ENCODE data around the gene OR2M5. TPM values are rescaled to one million over a fixed set of nuclear protein-coding genes. Genes with fewer than 3 reads are reported as not detected.

OR2M5 gene
- total and polyA plus RNA-seq, 2 donors (not counting 3 experiments of a cell fraction or from before 2014, with no cell fraction given), result not detected

GRCh38 chr1:248140846-248141245 lies 4.1 kb upstream of the OR2M5 start:
- CTCF ChIA-PET, result no interaction called here
- Histone ChIP-seq H3K9me1 (replicated peaks; ENCODE audit: control insufficient read depth, extremely low read depth, insufficient read depth, low read length) (no peaks in the 10 kb centered on the region), H3K9me3 (replicated peaks; ENCODE audit: control insufficient read depth, insufficient read depth, low read length) (peaks cover 3% of the 10 kb centered on the region), H3K36me3 (ENCODE audit: control insufficient read depth in 2 of 2, extremely low read depth in 1 of 2, insufficient read depth in 2 of 2, low read length in 2 of 2) (no peaks in the 10 kb centered on the region), H2AFZ (ENCODE audit: low read depth, low read length) (no peak overlapping the region), H4K20me1 (replicated peaks; ENCODE audit: control insufficient read depth, extremely low read depth, insufficient read depth, low read length) (no peaks in the 10 kb centered on the region), H3K79me2 (ENCODE audit: control insufficient read depth, insufficient read depth, low read length) (no peaks in the 10 kb centered on the region), H3K27me3 (ENCODE audit: control insufficient read depth in 2 of 2, insufficient read depth in 2 of 2, low read length in 2 of 2) (no peaks in the 10 kb centered on the region), H3K4me3 (replicated peaks in 1 of 3; ENCODE audit: insufficient read depth in 1 of 3, low read depth in 1 of 3, low read length in 3 of 3) (no peak overlapping the region), H3K27ac (ENCODE audit: insufficient read depth, low read depth, low read length) (no peak overlapping the region), H3K4me1 (ENCODE audit: control insufficient read depth, extremely low read depth, insufficient read depth, low read length) (no peaks in the 10 kb centered on the region), H3K9ac (replicated peaks; ENCODE audit: extremely low read depth, insufficient read depth, low read length) (no peak overlapping the region), H3K4me2 (ENCODE audit: insufficient read depth, low read length) (no peak overlapping the region)
- no TSS peak for BruUV-seq (replicated peaks)
- intact Hi-C loops (cut with micrococcal nuclease) (no loop called here), dilution Hi-C loops (cut with MboI; ENCODE audit: extremely low pct_ligation_motif_present, low sequenced_read_pairs) (no loop called here)
- POLR2A ChIA-PET, result no interaction called here
- no peak for TF ChIP-seq POLR2A (IDR thresholded peaks at IDR 0.05; ENCODE audit: low read depth, low read length)
- TF ChIP-seq GATA2 (IDR thresholded peaks at IDR 0.05; ENCODE audit: insufficient read depth, insufficient read length, low read depth, low read length), result no peak
- TF ChIP-seq MAX (IDR thresholded peaks at IDR 0.05; ENCODE audit: insufficient read depth, insufficient read length), result no peak
- no peak for TF ChIP-seq POLR2AphosphoS5 (IDR thresholded peaks at IDR 0.05; ENCODE audit: insufficient read depth, low read depth, low read length)
- TF ChIP-seq JUN (IDR thresholded peaks at IDR 0.05; ENCODE audit: borderline replicate concordance, insufficient read depth, insufficient read length, low read depth), result no peak
- no peak for TF ChIP-seq EZH2 (IDR thresholded peaks at IDR 0.05; ENCODE audit: borderline replicate concordance, low read depth, low read length, severe bottlenecking)
- no peak for TF ChIP-seq CTCF (IDR thresholded peaks at IDR 0.05; ENCODE audit: extremely low read depth in 1 of 2, insufficient read depth in 1 of 2, low read depth in 1 of 2, low read length in 2 of 2)
- no peak for TF ChIP-seq MYC (IDR thresholded peaks at IDR 0.05; ENCODE audit: low read depth, low read length)
- TF ChIP-seq FOS (IDR thresholded peaks at IDR 0.05; ENCODE audit: borderline replicate concordance, insufficient read depth, low read length), result no peak
- DNase-seq (ENCODE audit: low read depth, low spot score), result no peak
- FAIRE-seq, result no peak
